Endothelial cell of umbilical vein (primary cell): Measurements from ENCODE around the gene SLC28A1. TPM values are rescaled to one million over a fixed set of nuclear protein-coding genes. Genes with fewer than 3 reads are reported as not detected.

ENCODE experiments used
- BruUV-seq: library from RNA; stranded (reverse); fragments of 400-500 nt; replicated peaks from 2 replicates; lab custom pipeline; 2021; lab: Mats Ljungman, UMichigan
- CTCF ChIA-PET: fragments of 300-600, 350-600 bp; sonication (Branson Sonifier 250); formaldehyde crosslinking; loops from one replicate; lab custom pipeline; 2021; ENCODE audit warnings: antibody characterized with exemption, inconsistent platforms; lab: Charles Lee
- POLR2A ChIA-PET: fragments of 300-600, 350-600 bp; sonication (Branson Sonifier 250); formaldehyde crosslinking; loops from one replicate; lab custom pipeline; 2021; ENCODE audit warnings: antibody characterized with exemption, inconsistent platforms; lab: Charles Lee
- DNase-seq: peaks from one replicate; pipeline ENCODE4 v3.0.0-alpha.2; 2011; ENCODE audit warnings: low read depth, low spot score
- FAIRE-seq: peaks from 2 replicates; lab custom pipeline; 2011; peaks lifted over from hg19 to GRCh38; lab: Jason Lieb, UNC
- H2AFZ ChIP-seq: 2 replicates; pipeline ENCODE4 v1.6.0; 2012; ENCODE audit warnings: low read depth, low read length, control low read depth, inconsistent platforms
- H3K27ac ChIP-seq: 2 replicates; pipeline ENCODE4 v1.5.1; 2011; ENCODE audit warnings: low read depth, mild to moderate bottlenecking, control low read depth, low read length, moderate library complexity; ENCODE audit not compliant: insufficient read depth
- H3K27me3 ChIP-seq, 2 experiments: 2 replicates each; pipeline versions ENCODE4 v1.6.0 to v1.6.1; 2011; ENCODE audit warnings: low read length in 2 of 2, mixed read lengths in 1 of 2; ENCODE audit not compliant: control insufficient read depth in 2 of 2, insufficient read depth in 2 of 2
- H3K36me3 ChIP-seq, 2 experiments: 2 replicates in 1 of 2; 3 replicates in 1 of 2; pipeline ENCODE4 v1.5.1; 2011; ENCODE audit warnings: low read length in 2 of 2, mild to moderate bottlenecking in 1 of 2, moderate library complexity in 1 of 2; ENCODE audit not compliant: control insufficient read depth in 2 of 2, insufficient read depth in 2 of 2; ENCODE audit errors: extremely low read depth in 1 of 2
- H3K4me1 ChIP-seq: 3 replicates; pipeline ENCODE4 v1.5.1; 2011; ENCODE audit warnings: mild to moderate bottlenecking, low read length; ENCODE audit not compliant: control insufficient read depth, insufficient read depth; ENCODE audit errors: extremely low read depth
- H3K4me2 ChIP-seq: 2 replicates; pipeline ENCODE4 v1.6.1; 2011; ENCODE audit warnings: low read length, control low read depth, mixed read lengths; ENCODE audit not compliant: insufficient read depth
- H3K4me3 ChIP-seq, 3 experiments: fragments of 200-600 bp in 1 of 3; sonication (generic), shearing (Covaris generic) in 1 of 3; replicated peaks in 1 of 3; 2 replicates each; pipeline ENCODE4 v1.5.1; 2011 to 2016; ENCODE audit warnings: control low read depth in 3 of 3, low read length in 3 of 3, mild to moderate bottlenecking in 2 of 3, inconsistent platforms in 1 of 3, low read depth in 1 of 3, moderate library complexity in 1 of 3; ENCODE audit not compliant: insufficient read depth in 1 of 3
- H3K79me2 ChIP-seq: 2 replicates; pipeline ENCODE4 v1.6.0; 2012; ENCODE audit warnings: low read length, inconsistent platforms; ENCODE audit not compliant: control insufficient read depth, insufficient read depth
- H3K9ac ChIP-seq: replicated peaks from 2 replicates; pipeline ENCODE3; 2011; ENCODE audit warnings: low read length, control low read depth; ENCODE audit not compliant: insufficient read depth; ENCODE audit errors: extremely low read depth
- H3K9me1 ChIP-seq: replicated peaks from 3 replicates; pipeline ENCODE4 v1.6.0; 2011; ENCODE audit warnings: mild to moderate bottlenecking, low read length; ENCODE audit not compliant: control insufficient read depth, insufficient read depth; ENCODE audit errors: extremely low read depth
- H3K9me3 ChIP-seq: replicated peaks from 2 replicates; pipeline ENCODE4 v1.5.1; 2012; ENCODE audit warnings: low read length, inconsistent platforms; ENCODE audit not compliant: control insufficient read depth, insufficient read depth
- H4K20me1 ChIP-seq: replicated peaks from 2 replicates; pipeline ENCODE3; 2011; ENCODE audit warnings: mild to moderate bottlenecking, low read length; ENCODE audit not compliant: control insufficient read depth, insufficient read depth; ENCODE audit errors: extremely low read depth
- CTCF ChIP-seq, 2 donors: IDR thresholded peaks; 1 replicate in 1 of 2; 2 replicates in 1 of 2; pipeline ENCODE4 v1.5.1; 2011; ENCODE audit warnings: low read length in 2 of 2, mild to moderate bottlenecking in 2 of 2, moderate library complexity in 2 of 2, control low read depth in 1 of 2, inconsistent platforms in 1 of 2, low read depth in 1 of 2; ENCODE audit not compliant: insufficient read depth in 1 of 2; ENCODE audit errors: extremely low read depth in 1 of 2
- FOS ChIP-seq: IDR thresholded peaks from 2 replicates; pipeline ENCODE4 v1.6.1; 2011; ENCODE audit warnings: mild to moderate bottlenecking, low read length, moderate library complexity, borderline replicate concordance; ENCODE audit not compliant: insufficient read depth
- GATA2 ChIP-seq: IDR thresholded peaks from 2 replicates; pipeline ENCODE4 v1.7.0; 2011; ENCODE audit warnings: low read depth, mild to moderate bottlenecking, moderate library complexity, mixed read lengths, low read length; ENCODE audit not compliant: insufficient read length, insufficient read depth
- JUN ChIP-seq: IDR thresholded peaks from 2 replicates; pipeline ENCODE4 v1.6.1; 2011; ENCODE audit warnings: borderline replicate concordance, low read depth; ENCODE audit not compliant: insufficient read length, insufficient read depth
- MAX ChIP-seq: IDR thresholded peaks from 2 replicates; pipeline ENCODE4 v1.6.1; 2011; ENCODE audit not compliant: insufficient read depth, insufficient read length
- MYC ChIP-seq: IDR thresholded peaks from one replicate; pipeline ENCODE4 v1.6.1; 2011; ENCODE audit warnings: mild to moderate bottlenecking, low read depth, low read length
- POLR2A ChIP-seq: IDR thresholded peaks from 2 replicates; pipeline ENCODE4 v1.6.1; 2012; ENCODE audit warnings: low read depth, mild to moderate bottlenecking, control low read depth, low read length
- POLR2AphosphoS5 ChIP-seq: IDR thresholded peaks from 2 replicates; pipeline ENCODE4 v1.6.1; 2012; ENCODE audit warnings: low read depth, mild to moderate bottlenecking, control low read depth, low read length, moderate library complexity; ENCODE audit not compliant: insufficient read depth
- dilution Hi-C: fragments of 300-500 bp; cut with MboI; formaldehyde crosslinking; loops from one replicate; pipeline ENCODE4 v1.15.0; 2019; ENCODE audit warnings: low sequenced_read_pairs; ENCODE audit not compliant: extremely low pct_ligation_motif_present
- intact Hi-C: fragments of 100-400 bp; cut with micrococcal nuclease; formaldehyde crosslinking; loops from one replicate; pipeline ENCODE4 v1.10.0; 2022
- polyA plus RNA-seq, 4 experiments: library from polyadenylated mRNA; depleted of rRNA in 3 of 4; stranded (reverse) in 3 of 4; unstranded in 1 of 4; fragments of >200 nt; gene quantifications; 2 replicates each; pipeline versions ENCODE4 v1.2.1 to v1.2.3, GENCODE V29; 2011 to 2012; ENCODE audit warnings: missing spikeins in 1 of 4
- total RNA-seq: library from RNA; stranded (reverse); gene quantifications from 2 replicates; pipeline ENCODE4 v1.2.3, GENCODE V29; 2021

Gene SLC28A1
- total and polyA plus RNA-seq, 2 donors (not counting 3 experiments of a cell fraction or from before 2014, with no cell fraction given), result not detected

GRCh38 chr15:84885801-84886200 lies 1.3 kb downstream of the SLC28A1 start:
- Histone ChIP-seq H4K20me1 (no peaks in the 10 kb centered on the region), H3K27ac (no peak overlapping the region), H3K4me2 (no peak overlapping the region), H3K9me1 (no peaks in the 10 kb centered on the region), H3K27me3 (peaks cover 2 to 4% of the 10 kb centered on the region in 2 experiments), H2AFZ (no peak overlapping the region), H3K9me3 (no peaks in the 10 kb centered on the region), H3K4me1 (no peaks in the 10 kb centered on the region), H3K79me2 (no peaks in the 10 kb centered on the region), H3K9ac (no peak overlapping the region), H3K36me3 (no peaks in the 10 kb centered on the region), H3K4me3 (no peak overlapping the region)
- BruUV-seq, result no TSS peak
- no peak for TF ChIP-seq POLR2A
- no peak for TF ChIP-seq GATA2
- TF ChIP-seq MAX, result no peak
- TF ChIP-seq CTCF (IDR thresholded peaks at IDR 0.05; ENCODE audit: extremely low read depth in 1 of 2, insufficient read depth in 1 of 2, low read depth in 1 of 2, low read length in 2 of 2), result no peak
- no peak for TF ChIP-seq POLR2AphosphoS5
- TF ChIP-seq MYC, result no peak
- no peak for TF ChIP-seq JUN
- TF ChIP-seq FOS, result no peak
- no peak for FAIRE-seq
- ChIA-PET POLR2A (no interaction called here), CTCF (no interaction called here)
- DNase-seq, result no peak
- intact Hi-C loops (no loop called here), dilution Hi-C loops (no loop called here)
